UCSD-AML1 (cell line): Measurements from ENCODE around the gene ANXA6.

Experiments
- DNase-seq: peaks from one replicate; lab custom pipeline; 2025; ENCODE audit not compliant: unreplicated experiment; lab: John Stamatoyannopoulos, UW

Gene ANXA6

DNA sequence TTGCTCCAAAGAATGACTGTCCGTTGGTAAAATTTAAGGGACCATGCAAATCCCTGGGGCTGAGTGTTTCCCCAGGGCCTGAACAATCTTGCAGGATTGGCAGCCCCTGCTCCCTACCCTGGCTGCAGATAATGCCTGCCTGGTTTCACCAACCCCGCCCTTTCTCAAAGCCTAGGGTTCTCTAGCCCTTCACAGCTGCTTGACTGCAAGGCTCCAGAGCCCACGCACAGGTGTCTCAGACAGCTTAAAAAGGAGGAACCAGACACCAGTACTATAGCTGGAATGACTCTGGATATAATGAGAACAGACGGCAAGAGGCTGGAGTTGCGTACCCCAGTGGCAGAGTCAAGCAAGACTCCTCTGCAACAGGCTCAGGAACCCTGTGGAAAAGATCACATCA, 51.5 kb downstream of the ANXA6 start:
- DNase-seq = no peak

DNA sequence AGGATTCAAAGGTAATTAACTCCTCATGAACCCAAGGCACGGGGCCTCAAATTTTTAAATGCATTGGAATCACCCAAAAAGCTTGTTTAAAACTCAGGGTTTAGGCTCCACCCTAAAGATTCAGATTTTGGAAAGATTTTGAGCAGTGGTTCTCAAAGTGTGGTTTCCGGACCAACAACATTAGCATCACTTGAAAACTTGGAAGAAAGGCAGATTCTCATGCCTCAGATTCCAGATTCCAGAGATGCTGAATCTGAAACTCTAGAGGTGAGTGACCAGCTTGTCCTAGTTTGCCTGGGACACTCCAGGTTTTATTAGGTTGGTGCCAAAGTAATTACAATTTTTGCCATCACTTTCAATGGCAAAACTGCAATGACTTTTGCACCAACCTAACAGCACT, 52.0 kb downstream of the ANXA6 start:
- DNase-seq = no peak

DNA sequence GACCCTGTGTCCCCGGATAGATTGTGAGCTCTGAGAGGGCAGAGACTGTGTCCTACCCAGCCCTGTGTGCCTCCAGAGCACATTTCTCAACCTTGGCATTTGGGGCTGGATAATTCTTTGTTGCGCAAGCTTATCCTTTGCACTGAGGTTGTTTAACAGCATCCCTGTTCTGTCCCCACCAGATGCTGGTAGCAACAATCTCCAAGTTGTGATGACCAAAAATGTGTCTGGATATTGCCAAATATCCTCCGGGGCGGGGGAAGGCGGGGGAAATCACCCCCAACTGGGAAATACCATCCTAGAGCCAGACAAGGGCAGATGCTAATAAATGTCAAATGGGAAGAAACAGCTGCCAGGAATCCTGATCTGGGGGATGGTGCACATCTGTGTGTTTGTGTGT, 52.8 kb downstream of the ANXA6 start:
- DNase-seq = no peak

DNA sequence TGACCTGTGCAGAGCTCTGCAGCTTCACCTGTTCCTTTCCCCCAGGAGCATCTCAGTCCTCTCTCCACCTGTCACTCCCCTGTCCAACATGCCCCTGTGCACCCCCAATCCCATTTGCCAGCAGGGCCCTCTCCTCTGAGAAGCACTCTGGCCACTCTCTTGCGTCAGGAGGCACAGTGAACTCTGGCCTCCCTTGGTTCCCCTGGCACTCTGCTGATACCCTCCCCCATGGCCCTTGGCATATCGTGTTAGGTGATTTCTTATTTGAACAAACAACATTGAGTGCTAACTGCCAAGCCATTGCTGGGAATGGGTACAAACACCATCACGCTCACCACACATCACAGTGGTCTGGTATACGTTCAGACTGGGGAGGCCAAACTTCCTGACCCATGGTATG, 55.8 kb downstream of the ANXA6 start:
- no peak for DNase-seq

DNA sequence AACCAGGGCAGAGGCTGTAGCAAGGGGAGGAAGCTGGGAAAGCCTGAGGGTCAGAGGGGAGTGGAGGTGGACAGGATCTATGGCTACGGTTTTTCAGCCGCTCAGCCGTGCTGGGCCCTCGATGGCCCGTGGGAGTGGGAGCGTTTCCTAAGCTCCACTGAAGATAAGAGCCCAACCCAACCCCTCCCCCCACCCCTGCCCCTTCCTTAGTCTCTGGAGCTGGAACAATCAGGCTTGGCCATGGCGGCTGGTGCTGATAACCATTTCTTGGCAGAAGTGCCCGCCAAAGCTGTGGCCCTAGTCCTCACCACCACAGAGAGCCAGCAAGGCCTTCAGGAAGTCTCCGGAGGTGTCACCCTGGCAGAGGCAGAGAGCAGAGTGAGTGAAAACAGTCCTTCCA, 56.4 kb downstream of the ANXA6 start:
- peak; percentile 43 for DNase-seq

DNA sequence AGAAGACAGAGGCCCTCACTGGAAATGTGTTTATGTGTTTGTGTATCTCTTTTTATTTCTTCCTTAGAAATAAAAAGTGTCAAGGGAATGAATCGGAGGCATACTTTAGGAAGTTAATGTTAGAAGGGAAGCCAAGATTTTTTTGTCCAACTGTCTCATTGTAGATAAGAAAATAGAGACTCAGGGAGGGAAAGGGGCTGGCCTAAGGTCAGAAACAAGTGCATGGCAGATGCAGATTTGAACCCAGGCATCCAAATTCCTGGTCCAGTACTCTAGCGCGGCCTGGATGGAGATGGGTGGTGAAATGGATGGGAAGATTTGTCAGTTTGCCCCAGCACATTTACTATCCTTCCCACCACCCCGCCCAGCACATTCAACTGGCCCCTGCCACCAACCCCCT, 56.9 kb downstream of the ANXA6 start:
- DNase-seq = no peak

DNA sequence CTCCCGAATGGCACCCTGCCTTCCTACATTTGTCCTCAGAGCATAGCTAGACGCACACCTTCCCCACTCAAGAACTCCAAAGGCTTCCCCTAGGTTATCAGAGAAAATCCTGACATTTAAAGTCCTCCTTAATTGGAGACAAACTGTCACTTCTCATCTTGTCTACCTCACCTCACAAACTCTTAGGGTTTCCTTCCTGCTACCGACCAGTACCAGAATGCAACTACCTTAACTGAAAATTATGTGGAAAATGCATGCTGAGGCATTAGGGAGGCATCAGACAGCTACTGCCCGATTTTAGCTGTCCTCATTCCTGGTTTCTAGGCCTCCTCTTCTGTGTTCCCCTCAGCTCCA, 58.8 kb downstream of the ANXA6 start:
- no peak for DNase-seq

DNA sequence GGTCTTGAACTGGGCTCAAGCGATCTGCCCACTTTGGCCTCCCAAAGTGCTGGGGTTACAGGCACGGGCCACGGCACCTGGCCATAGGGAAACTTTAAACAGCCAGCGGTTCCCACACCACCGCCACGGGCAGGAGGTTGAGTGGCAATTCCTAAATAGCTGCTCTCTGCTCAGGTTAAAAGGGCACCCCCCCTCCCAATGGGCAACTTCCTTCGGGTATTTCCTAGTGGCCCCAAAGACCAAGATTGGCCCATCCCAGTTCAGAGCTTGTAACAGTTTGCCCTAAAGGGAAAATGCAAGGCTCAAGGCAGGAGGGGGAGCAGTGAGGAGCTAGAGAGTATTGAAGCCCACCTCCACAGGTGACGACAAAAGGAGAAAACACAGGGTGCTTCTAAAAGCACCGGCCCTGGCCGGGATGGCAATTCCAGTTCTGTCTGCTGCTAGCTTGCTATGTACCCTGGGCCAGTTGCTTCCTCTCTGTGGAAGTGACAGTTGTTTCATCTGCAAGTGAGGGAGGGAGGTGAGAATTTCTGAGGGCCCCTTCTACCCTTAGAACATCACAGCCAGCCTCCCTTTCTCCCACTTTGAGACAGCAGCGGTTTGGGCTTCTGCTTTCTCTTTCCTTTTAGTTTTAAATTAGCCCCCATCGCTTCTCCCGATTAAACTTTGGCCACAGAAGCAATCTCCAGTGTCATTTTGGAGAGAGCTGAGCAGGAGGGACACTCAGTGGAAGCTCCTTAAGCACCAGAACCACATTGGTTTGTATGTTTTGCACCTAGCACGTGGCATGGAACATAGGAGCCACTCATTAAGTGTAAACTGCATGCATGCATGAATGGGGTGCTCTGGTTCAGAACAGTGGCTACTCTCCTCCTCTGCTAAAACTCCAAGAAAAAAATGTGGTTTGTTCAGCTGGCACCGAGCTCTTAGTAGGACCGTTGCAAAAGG, 59.5 kb downstream of the ANXA6 start:
- DNase-seq = no peak

DNA sequence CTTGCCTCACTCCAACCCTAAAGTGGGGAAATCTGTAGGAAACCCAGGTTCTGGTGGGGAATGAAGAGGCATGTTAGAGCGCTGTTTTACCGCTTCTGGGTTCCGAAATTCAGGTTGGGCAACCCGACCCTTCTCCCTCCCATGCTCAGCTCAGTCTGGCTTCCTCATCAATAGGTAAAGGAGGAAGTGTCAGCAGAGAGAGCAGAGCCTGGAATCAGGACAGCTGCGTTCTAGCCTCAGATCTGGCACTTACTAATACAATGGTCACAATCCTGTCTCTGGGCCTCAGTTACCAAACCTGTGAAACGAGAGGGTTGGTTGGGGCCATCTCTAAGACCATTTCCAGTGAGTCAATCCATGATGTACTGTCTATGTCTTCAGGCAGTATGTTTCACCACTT, 60.5 kb downstream of the ANXA6 start:
- DNase-seq = no peak

DNA sequence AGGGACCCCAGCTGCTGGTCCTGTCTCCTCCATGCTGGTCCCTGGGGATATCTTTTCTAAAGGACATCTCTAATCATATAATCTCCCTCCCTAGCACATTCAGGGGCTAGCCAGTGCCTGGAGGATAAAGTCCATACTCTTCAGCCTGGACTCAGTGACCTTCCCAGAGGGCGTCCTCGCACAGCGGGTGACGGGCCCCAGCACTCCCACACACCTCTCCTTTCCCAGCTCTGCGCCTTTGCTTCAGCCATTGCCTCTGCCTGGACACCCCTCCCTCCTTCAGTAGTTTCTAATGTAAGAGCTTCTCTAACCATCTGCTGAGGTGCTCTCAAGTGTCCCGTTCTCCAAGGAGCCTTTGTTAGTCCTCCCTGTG, 61.6 kb downstream of the ANXA6 start:
- DNase-seq = no peak

DNA sequence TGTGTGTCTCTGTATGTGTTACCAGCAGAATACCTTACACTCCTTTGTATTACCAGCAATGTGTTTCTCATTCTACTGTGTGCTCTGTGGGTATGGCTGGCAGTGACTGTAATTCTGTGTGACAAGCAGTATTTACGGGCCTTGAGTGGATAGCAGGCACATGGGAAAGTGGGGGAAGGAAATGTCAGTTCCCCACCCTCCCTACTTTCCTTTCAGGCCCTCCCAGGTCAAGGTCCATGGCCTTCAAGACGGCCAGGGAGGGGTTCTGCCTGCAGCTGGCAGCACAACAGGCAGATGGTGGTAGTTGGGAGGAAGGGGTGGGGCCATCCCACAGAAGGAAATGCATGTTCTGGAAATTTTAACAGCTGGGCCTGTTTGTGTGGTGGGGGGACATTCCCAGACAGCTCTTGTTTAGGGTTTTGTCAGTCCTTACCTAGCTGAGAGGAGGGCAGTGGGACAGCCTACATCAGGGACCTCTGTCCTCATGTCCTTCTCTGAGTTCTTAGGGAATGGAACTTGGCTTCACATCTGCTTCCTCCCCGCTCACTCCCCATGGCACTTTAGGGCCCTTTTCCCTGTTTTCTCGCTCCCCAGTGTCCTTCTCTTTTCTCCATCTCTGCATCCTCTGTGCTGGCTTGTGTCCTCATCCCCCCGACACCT, 62.1 kb downstream of the ANXA6 start:
- DNase-seq = peak; percentile 67

DNA sequence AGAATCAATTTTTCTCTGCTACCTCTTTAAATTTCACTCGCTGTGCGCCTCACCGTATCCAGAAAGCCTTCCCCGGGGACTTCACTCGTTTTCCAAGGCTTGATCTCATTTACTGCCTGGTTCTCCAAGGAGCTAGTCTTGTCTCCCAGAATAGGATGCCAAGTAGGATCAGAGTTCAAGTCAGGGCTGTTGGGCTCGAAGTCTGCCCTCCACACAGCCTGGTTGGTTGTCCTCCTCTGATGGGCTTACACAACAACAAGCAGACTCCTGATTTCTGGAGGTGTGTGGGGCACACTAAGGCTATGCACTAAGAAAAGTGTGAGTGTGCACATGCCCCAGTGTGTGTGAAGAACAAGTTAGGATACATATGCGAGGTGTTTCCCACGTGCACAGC, 62.7 kb downstream of the ANXA6 start:
- no peak for DNase-seq

DNA sequence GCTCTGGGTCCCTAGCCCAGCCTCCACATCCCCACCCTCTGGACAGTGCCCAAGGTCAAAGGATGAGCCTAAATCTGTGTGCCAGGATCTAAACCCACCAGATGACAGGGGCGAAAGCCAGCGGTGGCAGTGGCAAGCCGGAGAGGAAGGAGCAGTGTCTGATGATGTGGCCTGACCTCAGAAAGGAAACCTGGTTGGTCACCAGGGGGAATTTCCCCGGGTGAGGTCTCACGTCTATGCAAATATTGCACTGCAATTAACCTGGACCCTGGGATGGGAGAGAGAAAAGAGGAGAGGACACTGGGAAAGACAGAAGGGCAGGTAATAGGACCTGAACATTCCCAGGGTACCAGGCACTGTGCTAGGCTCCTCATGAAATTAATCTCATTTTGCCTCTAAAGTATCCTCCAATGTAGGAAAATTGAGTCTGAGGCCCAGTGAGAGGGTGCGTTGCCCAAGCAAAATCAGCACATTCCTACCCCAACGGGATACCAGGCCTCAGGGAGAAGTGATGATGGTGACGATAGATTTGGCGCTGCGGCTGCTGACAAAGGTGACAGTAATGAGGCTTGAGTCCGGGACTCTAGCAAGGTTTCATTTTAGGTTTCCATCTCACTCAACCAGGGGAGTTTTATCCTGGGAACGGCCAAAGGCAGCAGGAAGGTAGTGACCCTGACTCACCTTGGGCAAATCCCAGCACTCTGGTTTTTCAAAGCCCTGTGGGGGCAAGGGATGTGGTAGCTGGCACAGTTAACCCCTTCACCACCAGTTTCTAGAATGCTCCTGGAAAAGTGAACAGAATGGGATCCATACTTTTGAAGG, 63.3 kb downstream of the ANXA6 start:
- DNase-seq = peak; percentile 69

DNA sequence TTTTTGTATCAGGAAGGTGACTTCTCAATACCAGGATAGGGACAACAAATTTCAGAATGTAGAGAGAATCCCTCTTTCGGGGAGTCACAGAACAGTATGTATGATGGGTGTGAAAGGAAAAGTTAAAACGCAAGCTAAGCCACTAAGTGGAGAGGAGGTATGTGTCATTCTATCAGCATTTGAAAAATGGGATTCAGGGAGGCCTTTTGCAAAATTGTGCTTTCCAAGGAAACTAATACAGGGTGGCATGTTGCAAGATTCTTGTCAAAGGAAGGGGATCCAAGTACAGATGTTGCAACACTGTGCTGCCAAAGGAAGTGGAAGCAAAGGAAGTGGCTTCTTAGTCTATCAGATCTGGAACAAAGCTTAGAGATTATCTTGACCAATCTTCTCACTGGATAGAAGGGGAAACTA, 64.1 kb downstream of the ANXA6 start:
- DNase-seq = no peak

DNA sequence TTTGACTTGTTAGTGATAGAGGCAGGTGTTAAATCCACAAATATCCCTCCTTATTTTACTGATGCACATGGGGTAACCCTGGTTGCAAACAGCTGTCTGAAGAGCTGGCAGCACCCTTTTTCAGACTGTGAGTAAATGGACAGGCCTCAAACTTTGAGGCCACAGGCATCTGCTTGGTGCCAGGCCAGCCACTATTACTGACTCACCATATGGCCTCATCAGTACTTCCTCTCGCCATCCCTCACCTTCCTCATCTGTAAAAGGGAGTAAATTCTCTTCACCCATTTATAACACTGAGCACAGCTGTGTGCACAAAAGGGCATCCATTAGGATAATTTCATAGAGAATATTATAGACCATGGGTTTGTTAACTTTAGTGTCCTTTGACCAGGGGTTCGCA, 64.8 kb downstream of the ANXA6 start:
- peak; percentile 34 for DNase-seq

DNA sequence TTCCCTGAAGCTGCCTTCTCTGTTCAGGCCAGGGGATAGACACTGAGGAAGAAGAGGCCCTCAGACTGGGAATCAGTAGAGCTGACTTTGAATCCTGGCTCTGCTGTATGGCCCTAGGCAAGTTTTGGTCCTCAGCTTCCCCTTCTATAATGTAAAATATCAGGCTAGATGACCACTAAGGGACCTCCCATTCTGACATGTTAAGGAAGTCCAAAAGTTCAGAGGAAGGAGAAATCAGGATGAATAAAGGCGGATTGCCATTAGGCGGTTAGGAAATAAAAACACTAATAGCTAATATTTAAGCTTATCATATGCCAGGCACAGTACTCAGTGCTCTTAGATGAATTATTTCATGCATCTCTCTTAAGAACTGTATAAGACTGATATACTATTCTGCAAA, 67.9 kb downstream of the ANXA6 start:
- no peak for DNase-seq

DNA sequence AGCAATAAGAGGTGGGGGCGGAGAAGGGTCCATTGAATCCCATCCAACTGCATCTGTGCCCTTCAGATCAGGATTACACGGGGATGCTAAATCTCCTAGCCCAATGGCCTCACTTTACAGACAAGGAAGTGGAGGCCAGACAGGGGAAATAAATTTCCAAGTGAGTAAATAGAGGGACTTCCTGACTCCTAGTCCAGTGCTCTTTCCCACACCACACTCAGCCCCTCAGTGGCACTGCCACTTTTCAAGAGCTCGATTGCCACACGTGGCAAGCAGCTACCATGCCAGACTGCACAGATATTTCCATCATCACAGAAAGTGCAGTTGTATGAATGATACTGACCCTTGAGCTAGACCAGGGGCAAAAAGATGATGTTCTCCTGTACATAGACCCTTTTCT, 68.6 kb downstream of the ANXA6 start:
- no peak for DNase-seq

DNA sequence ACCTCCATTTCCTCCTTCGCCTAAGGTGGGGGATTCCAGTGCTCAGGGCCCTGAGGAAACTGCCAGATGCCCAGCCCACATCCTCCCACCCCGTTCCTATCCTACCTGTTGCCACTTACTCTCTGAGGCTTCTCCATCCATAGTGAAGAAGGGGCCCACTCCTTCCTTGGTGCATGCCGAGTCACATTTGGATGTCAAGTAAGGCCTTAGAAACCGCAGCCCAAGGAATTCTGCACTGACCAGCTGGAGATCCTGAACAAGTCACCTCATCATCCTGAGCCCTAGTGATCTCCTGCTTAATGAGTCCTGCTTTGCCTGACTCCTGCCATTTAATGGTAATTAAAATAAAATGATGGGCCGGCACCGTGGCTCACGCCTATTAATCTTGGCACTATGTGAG, 70.1 kb downstream of the ANXA6 start:
- no peak for DNase-seq

DNA sequence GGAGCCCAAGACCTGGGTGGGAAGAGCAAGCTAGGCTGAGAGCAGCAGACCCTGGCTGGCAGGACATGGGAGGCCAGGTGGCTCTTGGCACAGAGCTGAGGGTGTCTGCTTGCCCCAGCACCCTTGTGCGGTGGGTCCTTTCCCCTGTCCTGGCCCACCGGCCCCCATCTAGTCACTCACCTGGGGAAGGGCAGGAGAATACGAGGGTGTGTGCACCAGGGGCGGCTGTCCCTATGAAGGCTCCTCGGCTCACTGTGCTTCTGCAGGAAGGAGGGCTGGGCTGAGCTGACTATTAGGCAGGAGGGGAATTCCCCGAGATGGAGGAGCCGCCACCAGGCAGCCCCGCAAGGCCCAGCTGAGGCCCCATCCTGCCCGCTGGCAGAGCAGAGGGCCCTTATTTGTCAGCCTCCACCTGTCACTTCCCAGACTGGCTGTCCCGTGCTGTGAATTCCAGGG, 70.6 kb downstream of the ANXA6 start:
- DNase-seq = peak; percentile 52

DNA sequence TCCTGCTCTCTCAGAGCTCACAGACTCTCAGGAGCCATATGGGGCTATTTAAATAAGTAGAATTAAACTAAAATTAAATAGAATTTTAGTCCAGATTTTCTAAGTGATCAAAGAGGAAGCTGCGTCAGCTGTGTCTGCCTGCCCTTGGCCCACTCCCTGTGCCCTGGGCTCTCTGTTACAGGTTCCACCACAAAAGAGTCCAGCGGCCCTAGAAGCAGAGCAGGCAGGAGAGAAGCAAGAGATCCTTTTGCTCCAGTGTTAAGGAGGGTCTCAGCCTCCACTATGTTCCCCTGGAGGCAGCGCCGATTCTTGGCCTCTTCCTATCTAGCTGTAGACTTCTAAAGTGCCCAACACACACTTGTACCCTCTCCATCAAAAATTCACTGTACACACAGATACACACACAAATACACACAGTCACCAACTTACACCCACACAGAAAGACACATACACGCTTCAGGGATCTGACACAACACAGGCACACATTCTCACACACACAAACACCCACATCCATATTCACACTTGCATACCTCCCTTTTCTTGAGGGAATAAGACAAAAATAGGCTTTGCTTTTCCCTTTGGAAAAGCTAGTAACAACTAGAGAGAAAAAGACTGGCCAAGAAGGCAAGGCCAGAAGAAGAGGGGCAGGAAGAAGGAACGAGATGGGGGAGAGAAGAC, 71.2 kb downstream of the ANXA6 start:
- DNase-seq = peak; percentile 39

DNA sequence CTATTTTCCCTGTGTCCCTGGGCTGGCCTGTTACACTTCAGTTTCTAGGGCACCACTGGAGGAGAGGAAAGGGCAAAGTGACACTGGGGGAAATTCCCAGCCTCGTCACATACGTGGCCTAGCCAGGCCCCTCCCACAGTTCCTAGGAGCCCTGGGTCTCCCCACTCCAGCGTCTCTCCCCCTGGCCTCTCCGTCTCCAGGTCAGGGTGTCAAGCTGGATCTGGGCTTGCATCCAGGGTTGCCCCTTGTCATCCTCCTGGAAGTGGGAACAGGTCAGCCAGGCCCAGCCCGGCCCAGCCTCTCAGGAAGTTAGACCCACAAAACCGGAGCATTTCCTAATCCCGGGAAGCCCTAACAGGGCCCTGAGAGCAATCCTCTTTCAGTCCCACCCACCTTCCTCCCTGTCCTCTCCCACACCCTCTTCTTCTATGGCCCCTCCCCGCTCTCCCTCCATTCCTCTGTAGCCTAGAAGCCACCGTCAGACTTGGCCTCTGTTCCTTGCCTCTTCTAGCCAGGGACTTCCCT, 72.0 kb downstream of the ANXA6 start:
- DNase-seq = peak; percentile 69
